GM12891 (cell line): ENCODE results near the gene CHST4.
A peak's percentile ranks its signal among the peaks of the same experiment; 100 is the strongest.
"Not testable (repeated sequence)": the region's sequence is repeated elsewhere in the genome, so short reads cannot be mapped to it uniquely, and the experiment has no call there.

ENCODE experiments used
- DNase-seq: peaks from one replicate; pipeline ENCODE4 v3.0.0; 2011; ENCODE audit warnings: low spot score; ENCODE audit not compliant: insufficient read length
- FAIRE-seq: peaks from 2 replicates; lab custom pipeline; 2011; peaks lifted over from hg19 to GRCh38; lab: Jason Lieb, UNC
- PAX5 ChIP-seq: IDR thresholded peaks from 2 replicates; pipeline ENCODE4 v1.6.1; 2011; ENCODE audit warnings: low read length, moderate library complexity, mild to moderate bottlenecking; ENCODE audit not compliant: insufficient read depth, severe bottlenecking
- POLR2A ChIP-seq: IDR thresholded peaks from 2 replicates; pipeline ENCODE4 v1.6.1; 2011; ENCODE audit warnings: low read depth, low read length, control low read depth
- POLR2AphosphoS5 ChIP-seq: IDR thresholded peaks from 2 replicates; pipeline ENCODE4 v1.6.1; 2011; ENCODE audit warnings: low read depth, low read length, control low read depth
- POU2F2 ChIP-seq: IDR thresholded peaks from 2 replicates; pipeline ENCODE4 v1.6.1; 2011; ENCODE audit warnings: low read depth, mild to moderate bottlenecking, control low read depth, low read length, moderate library complexity
- SPI1 ChIP-seq: IDR thresholded peaks from 2 replicates; pipeline ENCODE4 v1.6.1; 2011; ENCODE audit warnings: low read depth, low read length, control low read depth
- TAF1 ChIP-seq: IDR thresholded peaks from 2 replicates; pipeline ENCODE4 v1.6.1; 2011; ENCODE audit warnings: low read depth, low read length, control low read depth

CHST4 gene

DNA sequence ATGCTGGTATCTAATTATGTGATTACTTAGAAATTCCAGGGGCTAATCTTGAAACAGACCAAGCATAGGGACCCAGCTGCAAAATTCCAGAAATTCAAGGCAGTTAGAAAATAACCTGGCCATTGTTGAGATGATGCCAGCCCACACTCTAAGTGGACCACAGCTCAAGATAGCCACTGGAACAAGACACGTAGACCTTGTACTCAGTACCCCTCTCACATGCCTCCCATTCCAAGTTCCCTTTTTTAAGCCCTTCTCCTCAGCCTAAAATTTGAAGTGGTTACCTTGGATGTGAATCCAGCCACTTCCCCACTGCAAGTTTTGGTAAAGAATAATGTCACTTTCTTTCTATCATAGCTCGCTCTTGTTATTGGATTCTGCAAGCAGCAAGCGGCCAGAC is 33.0 kb upstream of the CHST4 start:
- DNase-seq (no peak), FAIRE-seq (no peak)
- TF ChIP-seq PAX5 (no peak), POU2F2 (no peak), SPI1 (no peak), TAF1 (no peak), POLR2A (no peak), POLR2AphosphoS5 (no peak)

DNA sequence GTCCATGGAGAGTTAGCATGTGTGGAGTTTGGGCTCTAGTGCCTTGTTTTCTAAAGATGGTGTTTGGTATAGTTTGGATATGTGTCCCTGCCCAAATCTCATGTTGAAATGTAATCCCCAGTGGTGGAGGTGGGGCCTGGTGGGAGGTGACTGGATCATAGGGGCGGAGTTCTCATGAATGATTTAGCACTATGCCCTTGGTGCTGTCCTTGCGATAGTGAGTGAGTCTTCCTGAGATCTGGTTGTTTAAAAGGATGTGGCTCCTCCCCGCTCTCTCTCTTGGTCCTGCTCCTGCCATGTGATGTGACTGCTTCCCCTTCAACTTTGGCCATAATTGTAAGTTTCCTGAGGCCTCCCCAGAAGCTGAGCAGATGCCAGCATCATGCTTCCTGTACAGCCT is 28.2 kb upstream of the CHST4 start:
- FAIRE-seq (no peak), DNase-seq (no peak)
- TF ChIP-seq POLR2AphosphoS5: no peak
- no peak for TF ChIP-seq PAX5
- no peak for TF ChIP-seq TAF1
- TF ChIP-seq SPI1: no peak
- TF ChIP-seq POLR2A: no peak
- no peak for TF ChIP-seq POU2F2

DNA sequence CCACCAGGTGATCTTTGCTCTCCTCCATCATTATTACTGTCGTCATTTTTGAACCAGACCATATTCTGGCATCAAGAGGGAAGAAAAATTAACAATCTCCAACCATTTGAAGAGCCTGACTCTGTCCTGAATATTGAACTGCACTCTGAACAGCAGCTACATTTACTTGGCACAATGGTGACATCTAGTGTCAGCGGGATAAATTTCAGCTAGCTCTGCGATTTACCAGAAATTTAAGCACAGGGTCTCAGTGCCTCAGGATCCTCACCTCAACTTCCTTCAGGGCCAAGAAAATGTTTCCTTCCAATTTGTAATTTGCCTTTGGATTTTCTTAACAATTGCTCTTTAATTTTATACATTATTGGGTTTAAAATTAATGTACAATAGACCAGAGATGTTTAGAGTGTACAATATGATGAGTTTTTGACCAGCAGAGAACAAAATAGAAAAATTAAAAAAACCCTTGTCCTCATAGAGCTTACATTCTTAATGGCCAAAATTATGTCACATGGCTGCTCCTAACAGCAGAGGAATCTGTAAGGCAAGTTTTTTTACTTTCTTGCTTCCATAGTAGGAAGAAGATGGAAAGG is 26.4 kb upstream of the CHST4 start:
- DNase-seq: peak; percentile 24
- FAIRE-seq: peak; percentile 71
- TF ChIP-seq POU2F2: 0 out of 2 replicates have a peak, but pooled peaks have one; percentile 34
- TF ChIP-seq TAF1: no peak
- TF ChIP-seq PAX5: no peak

DNA sequence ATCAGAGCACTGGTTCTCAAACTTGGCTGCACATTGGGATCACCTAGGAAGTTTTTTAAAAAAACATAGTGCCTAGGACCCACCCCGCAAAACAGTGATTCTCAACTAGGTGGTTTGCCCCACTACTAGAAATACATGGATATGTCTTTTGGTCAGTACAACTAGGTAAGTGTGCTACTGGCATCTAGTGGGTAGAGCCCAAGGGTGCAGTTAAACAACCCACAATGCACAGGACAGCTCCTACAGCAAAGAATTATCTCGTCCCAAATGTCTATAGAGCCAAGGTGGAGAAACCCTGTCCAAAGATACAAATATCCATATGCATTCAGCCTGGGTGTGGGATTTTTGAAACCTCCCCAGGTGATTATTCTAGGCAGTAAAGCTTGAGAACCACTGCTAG is 25.3 kb upstream of the CHST4 start:
- FAIRE-seq (no peak), DNase-seq (no peak)
- no peak for TF ChIP-seq POU2F2
- TF ChIP-seq TAF1: no peak
- no peak for TF ChIP-seq POLR2A
- no peak for TF ChIP-seq PAX5
- TF ChIP-seq POLR2AphosphoS5: no peak

DNA sequence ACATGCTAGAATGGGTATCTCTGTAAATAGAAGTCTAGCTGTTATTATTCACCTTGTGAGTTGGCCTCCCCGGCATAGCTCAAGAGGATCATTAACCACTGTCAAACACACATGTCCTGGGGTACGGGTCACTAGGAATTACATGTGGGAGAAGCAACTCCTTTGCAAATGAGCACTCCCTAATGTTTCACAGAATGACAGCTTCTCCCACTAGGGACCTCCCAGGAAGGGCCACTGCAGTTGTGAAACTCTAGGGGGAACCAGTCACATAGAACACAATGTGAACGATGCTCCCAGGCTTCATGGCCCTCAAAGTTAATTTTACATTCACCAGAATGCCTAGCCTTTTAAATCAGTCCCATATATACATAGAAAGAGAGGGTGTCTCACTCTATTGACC is 24.7 kb upstream of the CHST4 start:
- no peak for TF ChIP-seq POLR2A
- DNase-seq (no peak), FAIRE-seq (no peak)

DNA sequence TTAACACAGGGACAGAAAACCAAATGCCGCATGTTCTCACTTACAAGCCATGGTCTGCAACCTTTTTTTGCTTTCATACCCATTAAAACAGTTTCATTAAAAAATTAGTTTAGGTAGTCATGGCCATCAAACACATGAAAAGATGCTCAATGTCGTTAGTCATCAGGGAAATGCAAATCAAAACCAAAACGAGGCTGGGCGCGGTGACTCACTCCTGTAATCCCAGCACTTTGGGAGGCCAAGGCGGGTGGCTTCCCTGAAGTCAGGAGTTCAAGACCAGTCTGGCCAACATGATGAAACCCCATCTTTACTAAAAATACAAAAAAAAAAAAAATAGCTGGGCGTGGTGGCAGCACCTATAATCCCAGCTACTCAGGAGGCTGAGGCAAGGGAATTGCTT is 22.2 kb upstream of the CHST4 start:
- not testable (repeated sequence) for FAIRE-seq

DNA sequence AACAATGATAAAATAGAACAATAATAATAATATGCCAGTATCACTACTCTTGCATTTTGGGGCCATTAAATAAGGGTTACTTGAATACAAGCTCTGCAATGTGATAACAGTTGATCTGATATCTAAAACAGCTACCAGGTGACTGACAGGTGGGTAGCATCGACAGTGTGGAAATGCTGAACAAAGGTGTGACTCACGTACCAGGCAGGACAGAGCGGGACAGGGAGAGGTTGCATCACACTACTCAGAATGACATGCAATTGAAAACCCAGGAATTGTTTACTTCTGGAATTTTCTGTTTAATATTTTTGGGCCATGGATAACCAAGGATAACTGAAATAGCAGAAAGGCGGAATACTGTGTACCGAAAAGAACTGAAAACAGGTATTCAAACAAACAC is 21.3 kb upstream of the CHST4 start:
- TF ChIP-seq PAX5: no peak
- TF ChIP-seq POU2F2: no peak
- no peak for TF ChIP-seq TAF1
- no peak for TF ChIP-seq POLR2AphosphoS5
- DNase-seq (no peak), FAIRE-seq (peak; percentile 23)

More for the DNA sequence above, 22.2 kb upstream of the CHST4 start:
- not testable (repeated sequence) for DNase-seq

DNA sequence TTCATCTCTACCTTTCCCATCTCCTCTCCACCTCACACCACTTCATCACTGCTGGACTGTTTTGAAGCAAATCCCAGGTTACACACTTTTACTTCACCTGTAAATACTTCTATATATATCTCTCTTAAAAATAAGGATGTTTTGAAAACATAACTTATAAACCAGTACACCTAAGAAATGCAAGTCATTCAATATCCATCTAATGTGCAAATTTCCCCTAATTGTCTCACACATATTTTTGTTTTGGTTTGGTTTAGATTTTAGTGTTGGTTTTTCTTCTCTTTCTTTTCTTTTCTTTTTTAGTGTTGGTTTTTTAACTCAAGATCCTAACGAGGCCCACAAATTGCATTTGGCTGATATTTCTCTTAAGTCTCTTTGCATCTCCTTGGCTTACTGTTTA is 19.2 kb upstream of the CHST4 start:
- FAIRE-seq (no peak), DNase-seq (no peak)
- TF ChIP-seq POU2F2 (no peak), POLR2A (no peak), TAF1 (no peak), SPI1 (no peak)

DNA sequence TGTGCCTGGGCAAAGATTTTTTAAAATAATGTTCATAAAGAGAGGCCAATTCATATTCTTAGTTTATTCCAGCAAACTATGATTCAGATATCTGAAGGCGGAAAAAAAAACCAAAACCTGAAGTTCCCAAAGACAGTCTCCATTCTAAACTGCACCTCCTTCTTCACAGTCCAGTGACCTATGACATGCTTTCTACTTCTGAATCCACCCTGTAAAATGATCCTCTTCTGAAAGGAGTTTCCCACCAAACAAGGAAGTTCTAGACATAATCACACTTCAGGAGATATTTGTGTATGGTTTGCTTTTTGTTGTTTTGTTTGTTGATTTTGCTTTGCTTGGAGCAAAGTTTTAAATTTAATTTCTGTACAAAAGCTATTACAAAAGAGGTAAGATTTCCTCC is 12.9 kb upstream of the CHST4 start:
- no peak for TF ChIP-seq PAX5
- no peak for TF ChIP-seq SPI1
- no peak for TF ChIP-seq POU2F2
- TF ChIP-seq TAF1: no peak
- TF ChIP-seq POLR2AphosphoS5: no peak
- TF ChIP-seq POLR2A: no peak
- DNase-seq: no peak
- FAIRE-seq: no peak

DNA sequence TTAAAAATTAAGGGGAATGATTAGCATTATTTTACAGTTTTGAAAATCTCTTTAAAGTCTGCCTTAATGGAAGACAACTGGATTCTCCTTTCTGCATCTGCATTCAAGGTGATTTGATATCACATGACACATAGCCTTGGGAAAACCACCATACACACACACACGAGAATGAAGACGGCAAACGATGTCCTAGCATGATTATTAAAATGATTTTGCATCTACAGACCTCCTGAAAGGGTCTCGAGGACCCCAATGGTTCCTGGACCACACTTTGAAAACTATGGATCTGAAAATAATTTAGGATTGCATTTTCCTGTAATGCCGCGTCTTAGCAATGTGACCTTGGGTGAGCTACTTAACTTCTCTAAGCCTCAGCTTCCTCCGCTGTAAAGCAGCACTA is 11.8 kb upstream of the CHST4 start:
- DNase-seq: no peak
- FAIRE-seq: no peak
- TF ChIP-seq TAF1 (no peak), SPI1 (no peak), POLR2AphosphoS5 (no peak), POU2F2 (no peak), POLR2A (no peak), PAX5 (no peak)

DNA sequence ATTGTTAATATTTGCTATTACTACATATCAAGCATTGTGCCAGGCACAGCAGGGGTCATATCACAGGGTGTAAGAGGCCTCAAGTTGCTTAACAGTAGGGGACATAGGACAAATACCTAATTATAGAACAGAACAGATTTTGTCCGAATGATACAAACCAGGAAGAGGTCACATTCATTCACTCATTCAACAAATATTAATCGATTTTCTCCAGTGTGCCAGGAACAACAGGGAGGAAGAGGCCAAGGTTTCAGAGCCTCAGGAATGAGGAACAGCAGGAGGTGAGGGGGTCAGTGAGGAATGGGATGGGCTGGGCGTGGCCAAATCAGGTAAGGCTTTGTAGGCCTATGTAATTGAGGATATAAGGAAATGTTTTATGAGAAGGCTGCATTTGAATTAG is 11.2 kb upstream of the CHST4 start:
- TF ChIP-seq PAX5 (no peak), TAF1 (no peak), SPI1 (no peak), POU2F2 (no peak), POLR2AphosphoS5 (no peak), POLR2A (no peak)
- no peak for DNase-seq

DNA sequence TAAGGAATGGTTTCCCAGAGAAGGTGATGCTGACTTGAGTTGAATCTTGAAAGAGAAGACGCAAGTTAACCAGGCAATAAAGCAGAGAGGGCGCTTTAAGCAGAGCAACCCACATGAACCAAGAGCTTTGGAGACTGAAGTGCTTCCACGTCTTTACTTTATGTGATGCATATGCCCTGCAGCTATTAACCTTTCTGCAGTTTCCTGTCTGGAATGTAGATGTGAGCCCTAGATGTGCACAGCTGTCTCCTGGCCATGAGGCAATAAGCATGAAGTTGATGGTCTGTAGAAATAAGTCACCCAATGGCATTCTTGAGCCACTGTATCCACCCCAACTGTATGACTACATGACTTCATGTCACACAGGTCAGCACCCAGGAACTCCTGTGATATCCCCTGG is 5.7 kb upstream of the CHST4 start:
- no peak for DNase-seq
- no peak for FAIRE-seq

More for the DNA sequence above, 11.2 kb upstream of the CHST4 start:
- FAIRE-seq: no peak

More for the DNA sequence above, 5.7 kb upstream of the CHST4 start:
- TF ChIP-seq POLR2AphosphoS5 (no peak), TAF1 (no peak)
